GM10248 (cell line): Measurements from ENCODE around the gene DGKA.

Source experiments
- CTCF ChIA-PET: fragments of 300-600 bp; sonication (Branson Sonifier 250); formaldehyde crosslinking; extraction: SDS; loops from one replicate; lab custom pipeline; 2021; ENCODE audit warnings: antibody characterized with exemption; lab: Yijun Ruan, JAX
- POLR2A ChIA-PET: fragments of 350-650 bp; sonication (Branson Sonifier 250); formaldehyde crosslinking; extraction: SDS; loops from one replicate; lab custom pipeline; 2020; ENCODE audit warnings: antibody characterized with exemption; lab: Yijun Ruan, JAX
- DNase-seq: peaks from one replicate; pipeline ENCODE4 v3.0.0; 2012; ENCODE audit errors: extremely low spot score
- CTCF ChIP-seq: IDR thresholded peaks from 2 replicates; pipeline ENCODE4 v1.5.1; 2012; ENCODE audit warnings: mild to moderate bottlenecking, low read depth; ENCODE audit errors: extremely low read depth, missing control alignments, control extremely low read depth

The DGKA gene

GRCh38 chr12:55940065-55940732 lies 9.2 kb downstream of the DGKA start:
- peak; percentile 89 for TF ChIP-seq CTCF
- DNase-seq, result peak; percentile 86
- ChIA-PET CTCF (interaction anchor here (0.6 to 7.0 kb wide), 43 partner anchors 9 to 294 kb away, joined by 3 to 92 read pairs (median 4); partner anchors contain the start of genes DGKA, DNAJC14, GDF11 and ORMDL2), POLR2A (interaction anchor here (0.6 to 1.6 kb wide), 3 partner anchors 185 to 282 kb away, joined by 3 read pairs; partner anchors contain the start of gene RNF41)

- no peak for TF ChIP-seq CTCF
- CTCF ChIA-PET, result interaction anchor here (1.0 to 6.7 kb wide), 10 partner anchors 9 to 316 kb away, joined by 3 to 71 read pairs (median 10); partner anchors contain the start of genes ANKRD52, GDF11, ORMDL2 and SUOX
- no peak for DNase-seq
- POLR2A ChIA-PET, result no interaction called here
Measured at GRCh38 chr12:55942055-55942454, 11.1 kb downstream of the DGKA start.

GRCh38 chr12:55942577-55943136 lies 11.7 kb downstream of the DGKA start:
- ChIA-PET POLR2A (no interaction called here), CTCF (interaction anchor here (1.0 to 6.7 kb wide), 10 partner anchors 9 to 316 kb away, joined by 3 to 71 read pairs (median 10); partner anchors contain the start of genes ANKRD52, GDF11, ORMDL2 and SUOX)
- TF ChIP-seq CTCF, result no peak
- DNase-seq, result no peak

GRCh38 chr12:55946553-55946952 lies 15.6 kb downstream of the DGKA start:
- TF ChIP-seq CTCF, result no peak
- ChIA-PET POLR2A (interaction anchor here (0.7 to 0.8 kb wide), 2 partner anchors 8 to 202 kb away, joined by 3 to 4 read pairs; no protein-coding TSS in a partner anchor), CTCF (interaction anchor here (1.7 kb wide), 1 partner anchor 10 kb away, joined by 4 read pairs; no protein-coding TSS in a partner anchor)
- DNase-seq, result no peak

GRCh38 chr12:55955344-55955743 lies 24.4 kb downstream of the DGKA start:
- POLR2A ChIA-PET, result no interaction called here
- DNase-seq, result no peak
- no peak for TF ChIP-seq CTCF
- CTCF ChIA-PET, result interaction anchor here (1.1 to 4.1 kb wide), 6 partner anchors 15 to 85 kb away, joined by 3 to 41 read pairs (median 6); no protein-coding TSS in a partner anchor

GRCh38 chr12:55955800-55956508 lies 25.0 kb downstream of the DGKA start:
- TF ChIP-seq CTCF, result no peak
- no peak for DNase-seq
- ChIA-PET POLR2A (no interaction called here), CTCF (interaction anchor here (1.1 to 4.1 kb wide), 9 partner anchors 10 to 85 kb away, joined by 3 to 41 read pairs (median 5); no protein-coding TSS in a partner anchor)
